Activated naive CD8-positive, alpha-beta T cell treated with anti-CD3 and anti-CD28 coated beads for 36 hours (primary cell): ENCODE results near the gene SLC9B1. TPM values are rescaled to one million over a fixed set of nuclear protein-coding genes. Genes with fewer than 3 reads are reported as not detected.
A peak's percentile ranks its signal among the peaks of the same experiment; 100 is the strongest.
"Not testable (repeated sequence)": the region's sequence is repeated elsewhere in the genome, so short reads cannot be mapped to it uniquely, and the experiment has no call there.

Experiments
- DNase-seq: peaks from one replicate; pipeline ENCODE4 v3.0.0; 2021
- H3K27ac Mint-ChIP-seq: one replicate; pipeline ENCODE4 v1.8.0; 2022; ENCODE audit warnings: mild to moderate bottlenecking, moderate library complexity, mixed read lengths
- H3K27me3 Mint-ChIP-seq: one replicate; pipeline ENCODE4 v1.8.0; 2022; ENCODE audit warnings: mild to moderate bottlenecking, mixed read lengths
- H3K36me3 Mint-ChIP-seq: one replicate; pipeline ENCODE4 v1.8.0; 2021; ENCODE audit warnings: mild to moderate bottlenecking, mixed read lengths
- H3K4me1 Mint-ChIP-seq: one replicate; pipeline ENCODE4 v1.8.0; 2021; ENCODE audit warnings: mixed read lengths
- H3K4me3 Mint-ChIP-seq: one replicate; pipeline ENCODE4 v1.8.0; 2022; ENCODE audit warnings: mild to moderate bottlenecking, moderate library complexity, mixed read lengths
- H3K9me3 Mint-ChIP-seq: one replicate; pipeline ENCODE4 v1.8.0; 2022; ENCODE audit warnings: mixed read lengths
- total RNA-seq, 2 experiments: library from RNA; stranded (reverse); gene quantifications; one replicate each; pipeline ENCODE4 v1.2.3, GENCODE V29; 2021

Gene SLC9B1
- total RNA-seq, 2 experiments from 2014 or later: 1.0 to 1.2 TPM

GRCh38 chr4:102945066-102945465 lies 74.4 kb downstream of the SLC9B1 start:
- Mint-ChIP-seq H3K36me3 (peaks cover 14% of the 10 kb centered on the region), H3K27me3 (no peaks in the 10 kb centered on the region), H3K4me3 (no peak overlapping the region), H3K4me1 (no peaks in the 10 kb centered on the region), H3K27ac (no peak overlapping the region), H3K9me3 (peaks cover 9% of the 10 kb centered on the region)
- DNase-seq: no peak

DNA sequence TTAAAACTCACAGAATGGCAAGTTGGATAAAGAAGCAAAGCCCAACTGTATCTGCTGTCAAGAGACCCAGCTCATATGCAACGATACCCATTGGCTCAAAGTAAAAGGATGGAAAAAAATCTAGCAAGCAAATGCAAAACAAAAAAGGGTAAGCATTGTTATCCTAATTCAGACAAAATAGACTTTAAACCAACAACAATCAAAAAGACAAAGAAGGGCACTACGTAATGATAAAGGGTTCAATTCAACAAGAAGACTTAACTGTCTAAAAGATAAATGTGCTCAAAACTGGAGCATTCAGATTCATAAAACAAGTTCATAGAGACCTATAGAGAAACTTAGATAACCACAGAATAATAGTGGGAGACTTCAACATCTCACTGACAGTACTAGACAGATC lies 81.4 kb downstream of the SLC9B1 start:
- not testable (repeated sequence) for H3K4me1 Mint-ChIP-seq, H3K4me3 Mint-ChIP-seq, DNase-seq, H3K27ac Mint-ChIP-seq, H3K27me3 Mint-ChIP-seq
- peaks cover 16% of the 10 kb centered on the region for H3K36me3 Mint-ChIP-seq
- peaks cover 11% of the 10 kb centered on the region for H3K9me3 Mint-ChIP-seq

DNA sequence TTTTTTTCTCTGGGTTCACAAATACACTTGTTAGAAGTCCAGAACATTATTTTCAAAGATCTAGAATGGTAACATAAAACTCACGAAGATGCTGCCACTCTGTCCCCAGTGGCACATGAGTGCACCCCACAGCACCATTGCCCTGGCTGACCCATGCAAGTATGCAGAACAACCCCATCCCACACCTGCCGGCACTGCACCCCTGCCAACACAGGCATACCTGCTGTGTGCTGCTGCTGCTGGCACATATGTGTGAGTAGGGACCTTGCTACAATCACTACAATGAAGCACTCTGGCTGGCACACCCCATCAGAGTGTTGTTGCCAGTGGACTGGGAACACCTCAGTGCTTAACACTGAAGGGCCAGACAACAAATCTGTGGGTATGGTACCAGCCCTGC lies 83.8 kb downstream of the SLC9B1 start:
- no peaks in the 10 kb centered on the region for H3K27me3 Mint-ChIP-seq
- no peak for DNase-seq
- H3K4me3 Mint-ChIP-seq: no peak overlapping the region
- H3K9me3 Mint-ChIP-seq: peaks cover 1% of the 10 kb centered on the region
- no peaks in the 10 kb centered on the region for H3K4me1 Mint-ChIP-seq
- peaks cover 2% of the 10 kb centered on the region for H3K36me3 Mint-ChIP-seq
- no peak overlapping the region for H3K27ac Mint-ChIP-seq

- Mint-ChIP-seq H3K9me3 (peaks cover 24% of the 10 kb centered on the region), H3K36me3 (peaks cover 41% of the 10 kb centered on the region)
- H3K27me3 Mint-ChIP-seq, H3K4me3 Mint-ChIP-seq, H3K4me1 Mint-ChIP-seq, DNase-seq, H3K27ac Mint-ChIP-seq: not testable (repeated sequence)
Measured at GRCh38 chr4:102919697-102920096, 99.8 kb downstream of the SLC9B1 start.

DNA sequence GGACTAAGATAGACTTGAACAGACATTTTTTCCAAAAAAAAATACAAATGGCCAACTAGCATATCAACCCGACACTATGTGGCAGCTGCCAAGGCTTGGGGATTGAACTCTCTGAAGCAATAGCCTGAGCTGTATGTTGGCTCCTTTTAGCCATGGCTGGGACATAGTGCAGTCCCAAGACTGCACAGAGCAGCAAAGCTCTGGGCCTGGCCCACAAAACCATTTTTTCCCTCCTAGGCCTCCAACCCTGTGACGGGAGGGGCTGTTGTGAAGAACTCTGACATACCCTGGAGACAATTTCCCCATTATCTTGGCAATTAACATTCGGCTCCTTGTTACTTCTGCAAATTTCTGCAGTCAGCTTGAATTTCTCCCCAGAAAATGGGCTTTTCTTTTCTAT lies 100.6 kb downstream of the SLC9B1 start:
- Mint-ChIP-seq H3K27ac (no peak overlapping the region), H3K9me3 (peaks cover 28% of the 10 kb centered on the region), H3K4me1 (no peaks in the 10 kb centered on the region), H3K36me3 (peaks cover 47% of the 10 kb centered on the region), H3K4me3 (no peak overlapping the region), H3K27me3 (no peaks in the 10 kb centered on the region)
- no peak for DNase-seq

DNA sequence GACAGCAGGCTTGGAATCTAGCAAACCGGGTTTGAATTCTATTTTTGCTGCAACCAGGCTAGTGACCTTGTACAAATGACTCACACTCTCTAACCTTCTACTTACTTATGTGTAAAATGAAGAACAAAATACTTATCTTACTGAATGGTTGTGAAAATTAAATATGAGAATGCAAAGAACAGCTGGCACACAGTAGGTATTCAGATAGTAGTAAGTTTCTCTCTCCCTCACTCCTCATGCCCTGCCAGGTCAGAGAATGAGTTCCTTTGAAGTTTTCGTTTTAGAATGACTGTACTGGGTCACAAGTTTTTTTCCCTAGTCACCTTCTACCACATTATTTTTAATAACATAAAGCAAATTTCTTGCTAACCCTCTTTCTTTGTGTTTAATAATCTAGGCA lies 117.7 kb downstream of the SLC9B1 start:
- Mint-ChIP-seq H3K27ac (no peak overlapping the region), H3K4me3 (no peak overlapping the region), H3K9me3 (no peaks in the 10 kb centered on the region), H3K36me3 (no peaks in the 10 kb centered on the region), H3K27me3 (no peaks in the 10 kb centered on the region), H3K4me1 (peaks cover under 1% of the 10 kb centered on the region)
- DNase-seq: no peak

GRCh38 chr4:102897610-102898009 lies 121.9 kb downstream of the SLC9B1 start:
- H3K9me3 Mint-ChIP-seq, H3K27me3 Mint-ChIP-seq, H3K4me3 Mint-ChIP-seq, H3K36me3 Mint-ChIP-seq, H3K4me1 Mint-ChIP-seq, H3K27ac Mint-ChIP-seq, DNase-seq: not testable (repeated sequence)

DNA sequence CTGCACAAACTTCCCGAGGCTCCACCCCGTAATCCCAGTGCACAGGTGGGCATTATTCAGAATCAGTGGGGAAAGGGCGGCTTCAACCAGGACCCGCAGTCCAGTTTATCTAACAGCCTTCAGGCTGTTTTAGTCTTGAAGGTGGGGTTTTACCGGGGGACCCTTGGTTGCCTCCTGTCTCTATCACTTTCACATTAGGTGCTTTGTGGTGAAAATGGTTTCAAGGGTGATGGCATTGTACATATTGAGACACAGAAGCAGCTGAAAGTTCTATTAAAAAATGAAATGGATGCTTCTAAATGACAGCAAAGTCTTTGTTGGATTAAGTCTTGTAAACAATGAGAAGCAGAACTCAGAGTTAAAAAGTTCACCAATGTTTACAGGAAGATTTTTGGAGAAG lies 123.0 kb downstream of the SLC9B1 start:
- not testable (repeated sequence) for H3K36me3 Mint-ChIP-seq, H3K9me3 Mint-ChIP-seq, H3K4me3 Mint-ChIP-seq, H3K4me1 Mint-ChIP-seq, H3K27me3 Mint-ChIP-seq
- peak; percentile 2 for DNase-seq
- peak overlapping the region; percentile 29 for H3K27ac Mint-ChIP-seq

DNA sequence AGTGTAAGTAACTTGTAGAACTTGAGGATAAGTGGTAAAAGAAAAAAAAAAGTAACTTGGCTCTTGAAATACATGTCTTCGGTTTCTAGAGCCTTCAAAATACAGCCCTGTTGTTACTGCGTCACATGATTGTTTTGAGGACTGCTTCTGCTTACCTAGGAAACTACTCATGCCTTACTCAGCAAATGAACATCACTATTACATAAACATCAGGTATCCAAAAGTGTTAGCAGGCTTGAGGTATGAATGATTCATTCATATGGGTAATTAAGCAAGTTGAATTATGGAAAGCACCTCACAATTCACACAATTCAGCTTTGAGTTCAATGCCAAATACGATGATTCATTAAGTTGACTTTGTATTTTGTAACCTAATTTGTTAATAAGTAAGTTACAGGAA lies 129.6 kb downstream of the SLC9B1 start:
- H3K9me3 Mint-ChIP-seq, H3K27me3 Mint-ChIP-seq, H3K27ac Mint-ChIP-seq, H3K4me3 Mint-ChIP-seq, H3K4me1 Mint-ChIP-seq, H3K36me3 Mint-ChIP-seq, DNase-seq: not testable (repeated sequence)

- H3K4me3 Mint-ChIP-seq, H3K27me3 Mint-ChIP-seq, H3K4me1 Mint-ChIP-seq, DNase-seq, H3K36me3 Mint-ChIP-seq, H3K27ac Mint-ChIP-seq, H3K9me3 Mint-ChIP-seq: not testable (repeated sequence)
Measured at GRCh38 chr4:102888570-102888969, 130.9 kb downstream of the SLC9B1 start.

- Mint-ChIP-seq H3K36me3 (peaks cover 28% of the 10 kb centered on the region), H3K4me3 (no peak overlapping the region), H3K4me1 (peaks cover 6% of the 10 kb centered on the region), H3K9me3 (no peaks in the 10 kb centered on the region), H3K27ac (no peak overlapping the region), H3K27me3 (no peaks in the 10 kb centered on the region)
- DNase-seq: no peak
Measured at GRCh38 chr4:102883278-102883677, 136.2 kb downstream of the SLC9B1 start.

DNA sequence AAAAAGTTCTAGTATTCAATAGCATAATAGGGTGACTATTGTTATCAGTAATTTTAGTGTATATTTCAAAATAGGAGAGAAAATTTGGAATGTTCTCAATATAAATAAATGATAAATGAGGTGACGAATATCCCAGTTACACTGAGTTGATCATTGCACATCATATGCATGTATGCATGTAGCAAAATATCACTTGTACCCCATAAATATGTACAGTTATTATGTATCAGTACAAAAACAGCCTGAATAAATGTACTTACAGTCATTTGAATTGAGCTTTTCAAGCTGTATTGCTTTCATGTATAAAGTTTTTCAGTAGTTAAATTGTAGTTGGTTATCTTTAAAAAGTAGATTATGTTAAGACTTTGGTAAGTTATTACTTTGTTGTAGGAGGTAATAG lies 138.2 kb downstream of the SLC9B1 start:
- no peaks in the 10 kb centered on the region for H3K27me3 Mint-ChIP-seq
- H3K27ac Mint-ChIP-seq: no peak overlapping the region
- H3K9me3 Mint-ChIP-seq: peaks cover 7% of the 10 kb centered on the region
- peaks cover 6% of the 10 kb centered on the region for H3K4me1 Mint-ChIP-seq
- H3K36me3 Mint-ChIP-seq: peaks cover 46% of the 10 kb centered on the region
- no peak for DNase-seq
- no peak overlapping the region for H3K4me3 Mint-ChIP-seq

DNA sequence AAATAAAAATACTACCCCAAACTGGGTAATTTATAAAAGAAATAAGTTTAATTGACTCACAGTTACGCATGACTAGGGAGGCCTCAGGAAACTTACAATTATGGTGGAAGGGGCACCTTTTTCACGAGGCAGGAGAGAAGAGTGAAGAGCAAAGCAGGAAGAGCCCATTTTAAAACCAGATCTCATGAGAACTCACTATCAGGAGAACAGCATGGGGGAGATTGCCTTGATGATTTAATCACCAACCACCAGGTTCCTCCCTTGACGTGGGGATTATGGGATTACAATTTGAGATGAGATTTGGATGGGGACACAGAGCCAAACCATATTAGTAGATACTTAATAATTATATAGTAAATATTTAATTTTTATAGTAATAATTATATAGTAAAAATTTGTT lies 140.6 kb downstream of the SLC9B1 start:
- H3K9me3 Mint-ChIP-seq: peaks cover 7% of the 10 kb centered on the region
- DNase-seq: no peak
- H3K4me3 Mint-ChIP-seq: no peak overlapping the region
- H3K4me1 Mint-ChIP-seq: peaks cover 16% of the 10 kb centered on the region
- H3K36me3 Mint-ChIP-seq: peaks cover 63% of the 10 kb centered on the region
- no peaks in the 10 kb centered on the region for H3K27me3 Mint-ChIP-seq
- H3K27ac Mint-ChIP-seq: no peak overlapping the region

DNA sequence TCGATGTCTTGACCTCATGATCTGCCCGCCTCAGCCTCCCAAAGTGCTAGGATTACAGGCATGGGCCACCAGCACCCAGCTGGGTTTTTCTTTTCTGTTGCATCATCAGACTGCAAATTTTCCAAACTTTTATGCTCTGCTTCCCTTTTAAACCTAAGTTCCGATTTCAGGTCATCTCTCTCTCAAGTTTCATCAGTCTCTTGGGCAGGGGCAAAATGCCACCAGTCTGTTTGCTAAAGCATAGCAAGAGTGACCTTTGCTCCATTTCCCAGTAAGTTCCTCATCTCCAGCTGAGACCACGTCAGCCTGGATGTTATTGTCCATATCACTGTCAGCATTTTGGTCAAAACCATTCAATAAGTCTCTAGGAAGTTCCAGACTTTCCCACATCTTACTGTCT lies 141.2 kb downstream of the SLC9B1 start:
- H3K9me3 Mint-ChIP-seq, H3K27me3 Mint-ChIP-seq, DNase-seq, H3K27ac Mint-ChIP-seq, H3K4me3 Mint-ChIP-seq: not testable (repeated sequence)
- peaks cover 68% of the 10 kb centered on the region for H3K36me3 Mint-ChIP-seq
- peaks cover 17% of the 10 kb centered on the region for H3K4me1 Mint-ChIP-seq

GRCh38 chr4:102877477-102878106 lies 141.9 kb downstream of the SLC9B1 start:
- H3K4me1 Mint-ChIP-seq: peaks cover 19% of the 10 kb centered on the region
- not testable (repeated sequence) for H3K4me3 Mint-ChIP-seq, H3K27ac Mint-ChIP-seq, DNase-seq, H3K9me3 Mint-ChIP-seq, H3K27me3 Mint-ChIP-seq
- peaks cover 70% of the 10 kb centered on the region for H3K36me3 Mint-ChIP-seq

- H3K27ac Mint-ChIP-seq: no peak overlapping the region
- peaks cover 61% of the 10 kb centered on the region for H3K36me3 Mint-ChIP-seq
Measured at GRCh38 chr4:102871772-102872171, 147.7 kb downstream of the SLC9B1 start.

More at GRCh38 chr4:102871772-102872171, 147.7 kb downstream of the SLC9B1 start:
- H3K4me1 Mint-ChIP-seq: peaks cover 39% of the 10 kb centered on the region
- H3K27me3 Mint-ChIP-seq: no peaks in the 10 kb centered on the region
- DNase-seq: no peak
- H3K9me3 Mint-ChIP-seq: peaks cover 3% of the 10 kb centered on the region
- peak overlapping the region; percentile 4 for H3K4me3 Mint-ChIP-seq
